Endothelial cell of umbilical vein (primary cell): ENCODE data around the gene MYPN. TPM values are rescaled to one million over a fixed set of nuclear protein-coding genes. Genes with fewer than 3 reads are reported as not detected.

ENCODE experiments used
- BruUV-seq: library from RNA; stranded (reverse); fragments of 400-500 nt; replicated peaks from 2 replicates; lab custom pipeline; 2021; lab: Mats Ljungman, UMichigan
- CTCF ChIA-PET: fragments of 300-600, 350-600 bp; sonication (Branson Sonifier 250); formaldehyde crosslinking; loops from one replicate; lab custom pipeline; 2021; ENCODE audit warnings: antibody characterized with exemption, inconsistent platforms; lab: Charles Lee
- POLR2A ChIA-PET: fragments of 300-600, 350-600 bp; sonication (Branson Sonifier 250); formaldehyde crosslinking; loops from one replicate; lab custom pipeline; 2021; ENCODE audit warnings: antibody characterized with exemption, inconsistent platforms; lab: Charles Lee
- DNase-seq: peaks from one replicate; pipeline ENCODE4 v3.0.0-alpha.2; 2011; ENCODE audit warnings: low read depth, low spot score
- FAIRE-seq: peaks from 2 replicates; lab custom pipeline; 2011; peaks lifted over from hg19 to GRCh38; lab: Jason Lieb, UNC
- H2AFZ ChIP-seq: 2 replicates; pipeline ENCODE4 v1.6.0; 2012; ENCODE audit warnings: low read depth, low read length, control low read depth, inconsistent platforms
- H3K27ac ChIP-seq: 2 replicates; pipeline ENCODE4 v1.5.1; 2011; ENCODE audit warnings: low read depth, mild to moderate bottlenecking, control low read depth, low read length, moderate library complexity; ENCODE audit not compliant: insufficient read depth
- H3K27me3 ChIP-seq, 2 experiments: 2 replicates each; pipeline versions ENCODE4 v1.6.0 to v1.6.1; 2011; ENCODE audit warnings: low read length in 2 of 2, mixed read lengths in 1 of 2; ENCODE audit not compliant: control insufficient read depth in 2 of 2, insufficient read depth in 2 of 2
- H3K36me3 ChIP-seq, 2 experiments: 2 replicates in 1 of 2; 3 replicates in 1 of 2; pipeline ENCODE4 v1.5.1; 2011; ENCODE audit warnings: low read length in 2 of 2, mild to moderate bottlenecking in 1 of 2, moderate library complexity in 1 of 2; ENCODE audit not compliant: control insufficient read depth in 2 of 2, insufficient read depth in 2 of 2; ENCODE audit errors: extremely low read depth in 1 of 2
- H3K4me1 ChIP-seq: 3 replicates; pipeline ENCODE4 v1.5.1; 2011; ENCODE audit warnings: mild to moderate bottlenecking, low read length; ENCODE audit not compliant: control insufficient read depth, insufficient read depth; ENCODE audit errors: extremely low read depth
- H3K4me2 ChIP-seq: 2 replicates; pipeline ENCODE4 v1.6.1; 2011; ENCODE audit warnings: low read length, control low read depth, mixed read lengths; ENCODE audit not compliant: insufficient read depth
- H3K4me3 ChIP-seq, 3 experiments: fragments of 200-600 bp in 1 of 3; sonication (generic), shearing (Covaris generic) in 1 of 3; replicated peaks in 1 of 3; 2 replicates each; pipeline ENCODE4 v1.5.1; 2011 to 2016; ENCODE audit warnings: control low read depth in 3 of 3, low read length in 3 of 3, mild to moderate bottlenecking in 2 of 3, inconsistent platforms in 1 of 3, low read depth in 1 of 3, moderate library complexity in 1 of 3; ENCODE audit not compliant: insufficient read depth in 1 of 3
- H3K79me2 ChIP-seq: 2 replicates; pipeline ENCODE4 v1.6.0; 2012; ENCODE audit warnings: low read length, inconsistent platforms; ENCODE audit not compliant: control insufficient read depth, insufficient read depth
- H3K9ac ChIP-seq: replicated peaks from 2 replicates; pipeline ENCODE3; 2011; ENCODE audit warnings: low read length, control low read depth; ENCODE audit not compliant: insufficient read depth; ENCODE audit errors: extremely low read depth
- H3K9me1 ChIP-seq: replicated peaks from 3 replicates; pipeline ENCODE4 v1.6.0; 2011; ENCODE audit warnings: mild to moderate bottlenecking, low read length; ENCODE audit not compliant: control insufficient read depth, insufficient read depth; ENCODE audit errors: extremely low read depth
- H3K9me3 ChIP-seq: replicated peaks from 2 replicates; pipeline ENCODE4 v1.5.1; 2012; ENCODE audit warnings: low read length, inconsistent platforms; ENCODE audit not compliant: control insufficient read depth, insufficient read depth
- H4K20me1 ChIP-seq: replicated peaks from 2 replicates; pipeline ENCODE3; 2011; ENCODE audit warnings: mild to moderate bottlenecking, low read length; ENCODE audit not compliant: control insufficient read depth, insufficient read depth; ENCODE audit errors: extremely low read depth
- CTCF ChIP-seq, 2 donors: IDR thresholded peaks; 1 replicate in 1 of 2; 2 replicates in 1 of 2; pipeline ENCODE4 v1.5.1; 2011; ENCODE audit warnings: low read length in 2 of 2, mild to moderate bottlenecking in 2 of 2, moderate library complexity in 2 of 2, control low read depth in 1 of 2, inconsistent platforms in 1 of 2, low read depth in 1 of 2; ENCODE audit not compliant: insufficient read depth in 1 of 2; ENCODE audit errors: extremely low read depth in 1 of 2
- EZH2 ChIP-seq: IDR thresholded peaks from 2 replicates; pipeline ENCODE4 v1.6.1; 2012; ENCODE audit warnings: borderline replicate concordance, low read depth, mild to moderate bottlenecking, moderate library complexity, low read length, inconsistent platforms; ENCODE audit not compliant: severe bottlenecking
- FOS ChIP-seq: IDR thresholded peaks from 2 replicates; pipeline ENCODE4 v1.6.1; 2011; ENCODE audit warnings: mild to moderate bottlenecking, low read length, moderate library complexity, borderline replicate concordance; ENCODE audit not compliant: insufficient read depth
- GATA2 ChIP-seq: IDR thresholded peaks from 2 replicates; pipeline ENCODE4 v1.7.0; 2011; ENCODE audit warnings: low read depth, mild to moderate bottlenecking, moderate library complexity, mixed read lengths, low read length; ENCODE audit not compliant: insufficient read length, insufficient read depth
- JUN ChIP-seq: IDR thresholded peaks from 2 replicates; pipeline ENCODE4 v1.6.1; 2011; ENCODE audit warnings: borderline replicate concordance, low read depth; ENCODE audit not compliant: insufficient read length, insufficient read depth
- MAX ChIP-seq: IDR thresholded peaks from 2 replicates; pipeline ENCODE4 v1.6.1; 2011; ENCODE audit not compliant: insufficient read depth, insufficient read length
- MYC ChIP-seq: IDR thresholded peaks from one replicate; pipeline ENCODE4 v1.6.1; 2011; ENCODE audit warnings: mild to moderate bottlenecking, low read depth, low read length
- POLR2A ChIP-seq: IDR thresholded peaks from 2 replicates; pipeline ENCODE4 v1.6.1; 2012; ENCODE audit warnings: low read depth, mild to moderate bottlenecking, control low read depth, low read length
- POLR2AphosphoS5 ChIP-seq: IDR thresholded peaks from 2 replicates; pipeline ENCODE4 v1.6.1; 2012; ENCODE audit warnings: low read depth, mild to moderate bottlenecking, control low read depth, low read length, moderate library complexity; ENCODE audit not compliant: insufficient read depth
- dilution Hi-C: fragments of 300-500 bp; cut with MboI; formaldehyde crosslinking; loops from one replicate; pipeline ENCODE4 v1.15.0; 2019; ENCODE audit warnings: low sequenced_read_pairs; ENCODE audit not compliant: extremely low pct_ligation_motif_present
- intact Hi-C: fragments of 100-400 bp; cut with micrococcal nuclease; formaldehyde crosslinking; loops from one replicate; pipeline ENCODE4 v1.10.0; 2022
- polyA plus RNA-seq, 4 experiments: library from polyadenylated mRNA; depleted of rRNA in 3 of 4; stranded (reverse) in 3 of 4; unstranded in 1 of 4; fragments of >200 nt; gene quantifications; 2 replicates each; pipeline versions ENCODE4 v1.2.1 to v1.2.3, GENCODE V29; 2011 to 2012; ENCODE audit warnings: missing spikeins in 1 of 4
- total RNA-seq: library from RNA; stranded (reverse); gene quantifications from 2 replicates; pipeline ENCODE4 v1.2.3, GENCODE V29; 2021

The MYPN gene
- total and polyA plus RNA-seq, 2 donors (not counting 3 experiments of a cell fraction or from before 2014, with no cell fraction given), result 0.01 TPM; not detected in 1

DNA sequence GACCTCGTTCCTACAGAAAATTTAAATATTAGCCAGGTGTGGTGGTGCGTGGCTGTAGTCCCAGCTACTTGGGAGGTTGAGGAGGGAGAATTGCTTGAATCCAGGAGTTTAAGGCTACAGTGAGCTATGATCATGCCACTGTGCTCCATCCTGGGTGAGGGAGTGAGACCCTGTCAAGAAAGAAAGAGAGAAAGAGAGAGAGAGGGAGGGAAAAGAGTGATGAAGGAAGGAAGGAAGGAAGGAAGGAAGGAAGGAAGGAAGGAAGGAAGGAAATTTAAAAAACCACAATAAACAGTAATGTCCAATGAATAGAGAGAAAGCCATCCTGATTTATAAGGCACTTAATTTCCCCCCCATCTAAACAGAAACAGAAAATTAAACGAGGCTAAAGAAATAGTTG is 9.4 kb downstream of the MYPN start:
- Histone ChIP-seq H3K9me1 (no peaks in the 10 kb centered on the region), H3K4me1 (no peaks in the 10 kb centered on the region), H2AFZ (no peak overlapping the region), H3K9ac (no peak overlapping the region), H3K4me2 (no peak overlapping the region), H4K20me1 (no peaks in the 10 kb centered on the region), H3K79me2 (no peaks in the 10 kb centered on the region), H3K27ac (no peak overlapping the region), H3K9me3 (no peaks in the 10 kb centered on the region), H3K27me3 (no peaks in the 10 kb centered on the region), H3K36me3 (no peaks in the 10 kb centered on the region), H3K4me3 (no peak overlapping the region)
- ChIA-PET CTCF (no interaction called here), POLR2A (no interaction called here)
- DNase-seq, result no peak
- intact Hi-C loops, result loop anchor here (1.0 kb wide), 1 partner anchor 12 kb away; no protein-coding TSS in a partner anchor
- BruUV-seq, result no TSS peak
- TF ChIP-seq FOS, result no peak
- no peak for TF ChIP-seq MAX
- no peak for FAIRE-seq
- dilution Hi-C loops, result no loop called here

DNA sequence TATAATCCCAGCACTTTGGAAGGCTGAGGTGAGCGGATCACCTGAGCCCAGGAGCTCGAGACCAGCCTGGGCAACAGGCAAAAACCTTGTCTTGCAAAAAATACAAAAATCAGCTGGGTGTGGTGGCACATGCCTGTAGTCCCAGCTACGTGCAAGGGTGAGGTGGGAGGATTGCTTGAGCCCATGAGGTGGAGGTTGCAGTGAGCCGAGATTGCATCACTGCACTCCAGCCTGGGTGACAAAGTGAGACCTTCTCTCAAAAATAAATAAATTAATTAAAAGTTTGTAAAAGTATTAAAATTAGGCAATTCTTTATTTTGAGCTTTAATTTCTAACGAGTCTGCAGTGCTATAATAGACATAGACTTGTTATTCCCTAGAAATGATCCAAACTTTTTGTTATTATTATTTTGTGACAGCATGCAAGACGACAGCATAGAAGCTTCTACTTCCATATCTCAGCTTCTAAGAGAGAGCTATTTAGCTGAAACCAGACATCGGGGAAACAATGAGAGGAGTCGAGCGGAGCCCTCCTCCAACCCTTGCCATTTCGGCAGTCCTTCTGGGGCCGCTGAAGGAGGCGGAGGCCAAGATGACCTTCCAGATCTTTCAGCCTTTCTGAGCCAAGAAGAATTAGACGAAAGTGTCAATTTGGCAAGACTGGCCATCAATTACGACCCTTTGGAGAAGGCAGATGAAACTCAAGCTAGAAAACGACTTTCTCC is 11.9 kb downstream of the MYPN start:
- no peak overlapping the region for H3K27ac ChIP-seq
- DNase-seq (no peak), FAIRE-seq (no peak)
- no peak overlapping the region for H2AFZ ChIP-seq
- H3K4me2 ChIP-seq, result no peak overlapping the region
- no peaks in the 10 kb centered on the region for H3K36me3 ChIP-seq
- dilution Hi-C loops (no loop called here), intact Hi-C loops (no loop called here)
- TF ChIP-seq MAX, result no peak
- TF ChIP-seq POLR2A, result no peak
- TF ChIP-seq GATA2, result no peak
- TF ChIP-seq FOS, result no peak
- TF ChIP-seq EZH2, result no peak
- TF ChIP-seq CTCF (IDR thresholded peaks at IDR 0.05; ENCODE audit: extremely low read depth in 1 of 2, insufficient read depth in 1 of 2, low read depth in 1 of 2, low read length in 2 of 2), result no peak
- no peak for TF ChIP-seq POLR2AphosphoS5
- TF ChIP-seq JUN, result no peak
- no peak for TF ChIP-seq MYC
- H3K4me3 ChIP-seq, result no peak overlapping the region
- POLR2A ChIA-PET, result no interaction called here
- no peaks in the 10 kb centered on the region for H3K9me1 ChIP-seq
- CTCF ChIA-PET, result interaction anchor here (0.8 to 2.1 kb wide), 11 partner anchors 10 to 92 kb away, joined by 3 to 7 read pairs (median 4); no protein-coding TSS in a partner anchor
- H3K9ac ChIP-seq, result no peak overlapping the region
- no peaks in the 10 kb centered on the region for H3K9me3 ChIP-seq
- no peaks in the 10 kb centered on the region for H3K4me1 ChIP-seq
- no peaks in the 10 kb centered on the region for H3K27me3 ChIP-seq
- H3K79me2 ChIP-seq, result no peaks in the 10 kb centered on the region
- H4K20me1 ChIP-seq, result no peaks in the 10 kb centered on the region
- no TSS peak for BruUV-seq
